ENCODE measurements around the gene RAB11FIP4.

- TF ChIP-seq, protein P1, sequence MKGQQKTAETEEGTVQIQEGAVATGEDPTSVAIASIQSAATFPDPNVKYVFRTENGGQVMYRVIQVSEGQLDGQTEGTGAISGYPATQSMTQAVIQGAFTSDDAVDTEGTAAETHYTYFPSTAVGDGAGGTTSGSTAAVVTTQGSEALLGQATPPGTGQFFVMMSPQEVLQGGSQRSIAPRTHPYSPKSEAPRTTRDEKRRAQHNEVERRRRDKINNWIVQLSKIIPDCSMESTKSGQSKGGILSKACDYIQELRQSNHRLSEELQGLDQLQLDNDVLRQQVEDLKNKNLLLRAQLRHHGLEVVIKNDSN (IDR thresholded peaks at IDR 0.05; ENCODE audit: borderline replicate concordance, extremely low read length, insufficient read depth, low read depth, low read length): no peak
- TF ChIP-seq, protein P2, sequence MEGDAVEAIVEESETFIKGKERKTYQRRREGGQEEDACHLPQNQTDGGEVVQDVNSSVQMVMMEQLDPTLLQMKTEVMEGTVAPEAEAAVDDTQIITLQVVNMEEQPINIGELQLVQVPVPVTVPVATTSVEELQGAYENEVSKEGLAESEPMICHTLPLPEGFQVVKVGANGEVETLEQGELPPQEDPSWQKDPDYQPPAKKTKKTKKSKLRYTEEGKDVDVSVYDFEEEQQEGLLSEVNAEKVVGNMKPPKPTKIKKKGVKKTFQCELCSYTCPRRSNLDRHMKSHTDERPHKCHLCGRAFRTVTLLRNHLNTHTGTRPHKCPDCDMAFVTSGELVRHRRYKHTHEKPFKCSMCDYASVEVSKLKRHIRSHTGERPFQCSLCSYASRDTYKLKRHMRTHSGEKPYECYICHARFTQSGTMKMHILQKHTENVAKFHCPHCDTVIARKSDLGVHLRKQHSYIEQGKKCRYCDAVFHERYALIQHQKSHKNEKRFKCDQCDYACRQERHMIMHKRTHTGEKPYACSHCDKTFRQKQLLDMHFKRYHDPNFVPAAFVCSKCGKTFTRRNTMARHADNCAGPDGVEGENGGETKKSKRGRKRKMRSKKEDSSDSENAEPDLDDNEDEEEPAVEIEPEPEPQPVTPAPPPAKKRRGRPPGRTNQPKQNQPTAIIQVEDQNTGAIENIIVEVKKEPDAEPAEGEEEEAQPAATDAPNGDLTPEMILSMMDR (IDR thresholded peaks at IDR 0.05 in 2 of 3, conservative IDR thresholded peaks at IDR 0.05 in 1 of 3; ENCODE audit: control insufficient read depth in 2 of 3, extremely low read depth in 1 of 3, insufficient read depth in 1 of 3, low read depth in 3 of 3, low read length in 3 of 3): no peak
- no peak for TF ChIP-seq MAX (IDR thresholded peaks at IDR 0.05; ENCODE audit: low read depth, low read length)
Measured at GRCh38 chr17:31490019-31490650, 98.7 kb downstream of the RAB11FIP4 start.
